Mammary epithelial cell (primary cell): ENCODE results near the gene CIDEC.

Source experiments
- EZH2 ChIP-seq: IDR thresholded peaks from 2 replicates; pipeline ENCODE4 v1.6.1; 2012; ENCODE audit warnings: low read length, inconsistent platforms, borderline replicate concordance
- TF ChIP-seq, protein P1 (sequence below), 2 donors: IDR thresholded peaks in 1 of 2; conservative IDR thresholded peaks in 1 of 2; 2 replicates each; pipeline ENCODE4 v1.5.1; 2011 to 2012; ENCODE audit warnings: inconsistent platforms in 2 of 2, low read length in 2 of 2, mild to moderate bottlenecking in 2 of 2, control low read depth in 1 of 2, low read depth in 1 of 2; ENCODE audit not compliant: insufficient read depth in 1 of 2; ENCODE audit errors: extremely low read depth in 1 of 2

DNA sequence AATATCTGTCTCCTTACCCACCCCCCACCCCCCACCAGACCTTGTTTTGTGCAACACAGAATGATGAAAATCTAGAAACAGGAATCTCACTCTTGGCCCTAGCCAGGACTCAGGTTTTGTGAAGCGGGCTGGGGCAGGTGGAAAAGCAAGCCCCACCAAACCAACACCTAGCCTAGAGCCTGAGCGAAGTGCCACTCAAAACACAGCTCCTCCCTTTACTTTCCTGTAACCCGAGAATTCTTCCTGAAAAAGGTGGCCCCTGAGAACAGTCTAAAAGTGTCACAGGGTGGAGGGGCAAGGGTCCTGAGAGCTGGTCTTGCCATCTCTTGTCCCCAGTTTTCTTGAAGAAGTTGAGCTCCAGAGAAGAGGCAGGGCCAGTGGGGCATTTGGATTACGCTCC, 18.9 kb downstream of the CIDEC start:
- TF ChIP-seq, protein P1, sequence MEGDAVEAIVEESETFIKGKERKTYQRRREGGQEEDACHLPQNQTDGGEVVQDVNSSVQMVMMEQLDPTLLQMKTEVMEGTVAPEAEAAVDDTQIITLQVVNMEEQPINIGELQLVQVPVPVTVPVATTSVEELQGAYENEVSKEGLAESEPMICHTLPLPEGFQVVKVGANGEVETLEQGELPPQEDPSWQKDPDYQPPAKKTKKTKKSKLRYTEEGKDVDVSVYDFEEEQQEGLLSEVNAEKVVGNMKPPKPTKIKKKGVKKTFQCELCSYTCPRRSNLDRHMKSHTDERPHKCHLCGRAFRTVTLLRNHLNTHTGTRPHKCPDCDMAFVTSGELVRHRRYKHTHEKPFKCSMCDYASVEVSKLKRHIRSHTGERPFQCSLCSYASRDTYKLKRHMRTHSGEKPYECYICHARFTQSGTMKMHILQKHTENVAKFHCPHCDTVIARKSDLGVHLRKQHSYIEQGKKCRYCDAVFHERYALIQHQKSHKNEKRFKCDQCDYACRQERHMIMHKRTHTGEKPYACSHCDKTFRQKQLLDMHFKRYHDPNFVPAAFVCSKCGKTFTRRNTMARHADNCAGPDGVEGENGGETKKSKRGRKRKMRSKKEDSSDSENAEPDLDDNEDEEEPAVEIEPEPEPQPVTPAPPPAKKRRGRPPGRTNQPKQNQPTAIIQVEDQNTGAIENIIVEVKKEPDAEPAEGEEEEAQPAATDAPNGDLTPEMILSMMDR (conservative IDR thresholded peaks at IDR 0.05 in 1 of 2, IDR thresholded peaks at IDR 0.05 in 1 of 2; ENCODE audit: extremely low read depth in 1 of 2, insufficient read depth in 1 of 2, low read depth in 1 of 2, low read length in 2 of 2) = no peak
- no peak for TF ChIP-seq EZH2
